GM19193 (cell line): ENCODE results near the gene SPINK6.

Experiments used
- POLR2A ChIP-seq: IDR thresholded peaks from 4 replicates; pipeline ENCODE4 v1.6.1; 2011; ENCODE audit not compliant: insufficient read depth, insufficient read length; ENCODE audit errors: extremely low read depth

The SPINK6 gene

DNA sequence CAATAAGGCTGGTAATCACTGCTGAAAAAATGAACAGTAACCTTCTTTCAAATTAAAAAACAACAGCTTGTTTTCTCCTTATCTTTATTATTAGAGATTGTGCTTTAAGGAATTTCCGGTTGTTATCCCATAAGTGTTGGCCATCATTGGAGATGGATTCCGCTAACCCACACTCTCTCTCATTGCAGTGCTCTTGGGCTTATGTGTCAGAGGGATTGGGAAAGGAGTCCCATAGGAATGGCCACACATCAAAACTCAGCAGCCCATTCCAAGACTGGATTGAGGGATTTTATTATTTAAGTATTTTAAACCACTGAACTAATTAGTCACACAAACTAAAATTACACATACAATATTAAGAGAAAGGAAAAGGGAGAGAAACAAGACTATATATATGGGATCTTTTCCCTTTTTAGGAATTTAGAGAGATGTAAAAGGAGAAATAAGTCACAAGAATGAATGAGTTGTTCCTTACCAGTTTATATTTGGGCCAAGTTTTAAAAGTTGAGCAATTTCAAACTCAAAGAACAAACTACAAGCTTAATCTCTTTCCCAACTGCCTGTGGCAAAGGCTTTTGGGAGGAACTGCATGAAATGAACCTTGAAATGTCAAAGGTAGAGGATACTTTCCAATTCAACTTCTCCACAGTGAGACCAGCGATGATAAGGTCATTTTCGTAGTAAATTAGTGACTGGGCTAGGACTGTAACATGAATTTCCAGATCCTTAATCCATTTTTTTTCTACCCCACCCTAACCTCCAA is 2.4 kb downstream of the SPINK6 start:
- TF ChIP-seq POLR2A, result no peak

DNA sequence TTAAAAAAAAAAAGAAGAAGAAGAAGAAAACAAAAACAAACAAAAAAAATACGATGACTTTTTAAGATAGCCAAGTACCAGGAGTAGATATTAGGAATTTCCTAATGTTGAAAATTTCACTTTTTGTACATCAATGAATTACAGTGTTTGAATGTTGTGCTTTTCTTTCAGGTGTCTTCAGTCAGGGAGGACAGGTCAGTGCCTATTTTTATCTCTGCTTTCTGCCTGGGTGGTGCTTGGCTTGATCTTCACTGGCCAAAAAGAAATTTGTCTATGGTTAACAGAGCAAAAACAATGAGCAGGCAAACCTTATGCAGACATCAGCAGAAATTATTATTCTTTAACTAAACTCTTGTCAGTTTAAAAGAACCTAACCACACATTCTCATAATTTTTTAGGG is 3.0 kb downstream of the SPINK6 start:
- no peak for TF ChIP-seq POLR2A

DNA sequence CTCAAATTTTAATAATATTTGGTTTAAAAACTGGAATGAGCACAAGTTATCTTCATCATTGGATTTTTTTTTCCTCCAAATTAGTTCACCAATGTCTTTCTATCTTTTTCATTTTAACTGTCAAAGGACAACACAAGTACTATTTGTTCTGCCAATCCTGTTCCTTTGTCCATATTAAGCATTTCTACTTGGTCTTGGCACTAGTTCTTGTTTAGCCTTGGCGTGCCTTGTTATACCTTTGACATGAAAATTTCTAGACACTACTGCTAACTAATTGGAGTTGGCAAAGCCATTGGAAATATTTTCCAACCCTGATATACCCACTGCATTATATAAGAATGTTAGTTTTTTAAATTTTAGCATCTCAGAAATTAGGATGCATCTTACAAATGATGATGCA is 3.8 kb downstream of the SPINK6 start:
- no peak for TF ChIP-seq POLR2A

DNA sequence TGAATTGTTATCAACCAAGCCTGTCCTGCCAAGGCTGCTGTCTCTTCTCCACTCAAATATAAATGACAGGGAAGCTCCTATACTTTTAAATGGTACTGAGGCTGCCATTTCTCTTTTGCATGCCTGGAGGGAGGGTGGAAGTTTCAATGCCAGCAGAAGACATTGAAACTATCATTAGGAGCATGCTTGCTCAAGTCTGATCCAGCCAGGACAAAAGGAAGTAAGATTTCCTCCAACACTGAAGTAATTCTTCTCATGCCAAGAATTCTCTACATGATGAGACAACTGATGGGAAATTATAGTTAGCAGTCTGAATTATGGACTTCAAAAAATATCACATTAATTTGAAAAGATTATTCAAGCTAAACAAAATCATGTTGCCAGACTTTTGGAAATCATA is 5.4 kb downstream of the SPINK6 start:
- no peak for TF ChIP-seq POLR2A

DNA sequence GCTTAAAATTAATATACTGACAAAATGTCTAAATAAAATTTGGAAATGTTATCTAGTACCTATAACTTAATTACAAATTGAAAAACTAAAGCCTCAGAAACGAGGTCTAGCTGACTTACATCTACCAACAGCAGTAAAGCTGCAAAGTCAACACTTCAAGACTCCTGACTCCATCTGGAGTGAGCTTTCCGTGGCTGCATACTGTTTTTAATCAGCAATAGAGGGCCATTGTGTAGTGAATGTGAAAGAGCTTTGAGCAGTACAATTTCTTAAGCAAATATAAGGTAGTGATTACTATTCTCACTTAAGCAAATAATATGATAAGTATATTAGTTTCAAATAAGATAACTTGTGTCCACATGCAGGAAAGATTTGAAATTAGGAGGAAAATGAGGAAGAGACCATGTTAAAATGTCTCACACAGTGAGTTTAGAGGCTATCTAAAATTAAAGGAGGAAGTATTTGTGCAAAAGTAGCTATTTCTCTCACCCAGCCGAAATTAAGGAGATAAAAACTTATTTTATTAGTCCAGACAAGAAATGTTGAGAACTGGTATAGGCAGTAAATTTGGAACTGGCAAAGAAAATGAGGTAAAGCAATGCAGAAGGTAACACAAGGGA is 6.4 kb downstream of the SPINK6 start:
- TF ChIP-seq POLR2A, result no peak

DNA sequence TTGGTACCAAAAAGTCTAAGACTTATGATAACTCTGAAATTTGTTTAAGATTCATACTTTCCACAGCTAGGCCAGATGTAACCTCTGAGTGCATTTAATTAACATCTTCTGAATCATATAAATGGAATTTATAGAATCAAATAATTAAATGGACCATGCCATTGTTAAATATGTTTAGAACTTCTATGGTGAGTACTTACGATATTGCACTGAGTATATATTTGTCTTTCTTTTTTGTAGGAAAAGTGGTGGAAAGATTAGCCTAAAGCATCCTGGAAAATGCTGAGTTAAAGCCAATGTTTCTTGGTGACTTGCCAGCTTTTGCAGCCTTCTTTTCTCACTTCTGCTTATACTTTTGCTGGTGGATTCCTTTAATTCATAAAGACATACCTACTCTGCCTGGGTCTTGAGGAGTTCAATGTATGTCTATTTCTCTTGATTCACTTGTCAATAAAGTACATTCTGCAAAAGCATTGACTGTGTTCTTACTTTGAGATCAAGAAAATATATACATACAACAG is 11.9 kb downstream of the SPINK6 start:
- no peak for TF ChIP-seq POLR2A

DNA sequence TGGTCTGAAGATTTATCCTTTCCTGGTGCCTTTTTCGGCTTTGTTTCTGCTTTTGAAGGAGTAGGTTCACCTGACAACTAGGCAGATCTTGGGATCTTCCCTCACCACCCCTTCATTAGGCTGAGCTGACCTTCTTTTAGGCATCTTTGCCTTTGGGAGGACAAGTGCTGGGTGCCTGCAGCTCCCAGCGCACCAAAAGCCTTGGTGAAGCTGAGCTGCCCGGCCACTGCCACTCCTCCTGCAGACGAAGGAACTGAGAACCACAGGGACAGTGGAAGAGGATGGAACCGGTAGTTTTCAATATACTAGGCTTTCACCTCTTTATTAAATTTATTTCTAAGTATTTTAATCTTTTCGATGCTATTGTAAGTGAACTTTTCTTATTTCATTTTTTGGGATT is 18.7 kb downstream of the SPINK6 start:
- TF ChIP-seq POLR2A, result no peak

DNA sequence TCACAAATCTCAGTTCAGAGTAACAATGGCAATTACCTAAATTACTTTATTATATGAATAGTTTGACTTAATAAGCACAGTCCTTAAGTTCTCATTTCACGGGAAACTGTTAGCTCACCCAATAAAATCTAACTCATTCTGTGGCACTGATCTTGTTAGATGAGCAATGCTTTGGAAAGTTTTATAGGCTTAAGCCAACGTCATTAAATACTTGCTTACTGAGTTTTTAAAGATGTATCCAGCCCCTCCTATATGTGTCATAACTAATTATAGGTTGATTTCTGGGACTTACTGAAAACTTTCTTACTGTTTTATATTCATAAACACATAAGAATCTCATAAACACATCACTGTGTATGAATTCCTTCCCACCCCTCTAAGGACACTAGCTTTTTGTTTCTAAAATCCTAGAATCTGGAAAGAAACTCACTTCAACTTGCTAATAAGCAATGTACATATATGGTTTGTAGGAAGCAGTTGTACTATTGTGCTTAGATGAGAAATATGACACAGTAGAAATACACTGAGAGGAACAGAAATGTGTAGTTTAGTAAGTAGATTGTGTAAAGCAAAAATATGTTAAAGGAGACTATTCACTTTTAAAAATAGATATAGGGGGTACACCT is 21.4 kb downstream of the SPINK6 start:
- no peak for TF ChIP-seq POLR2A

DNA sequence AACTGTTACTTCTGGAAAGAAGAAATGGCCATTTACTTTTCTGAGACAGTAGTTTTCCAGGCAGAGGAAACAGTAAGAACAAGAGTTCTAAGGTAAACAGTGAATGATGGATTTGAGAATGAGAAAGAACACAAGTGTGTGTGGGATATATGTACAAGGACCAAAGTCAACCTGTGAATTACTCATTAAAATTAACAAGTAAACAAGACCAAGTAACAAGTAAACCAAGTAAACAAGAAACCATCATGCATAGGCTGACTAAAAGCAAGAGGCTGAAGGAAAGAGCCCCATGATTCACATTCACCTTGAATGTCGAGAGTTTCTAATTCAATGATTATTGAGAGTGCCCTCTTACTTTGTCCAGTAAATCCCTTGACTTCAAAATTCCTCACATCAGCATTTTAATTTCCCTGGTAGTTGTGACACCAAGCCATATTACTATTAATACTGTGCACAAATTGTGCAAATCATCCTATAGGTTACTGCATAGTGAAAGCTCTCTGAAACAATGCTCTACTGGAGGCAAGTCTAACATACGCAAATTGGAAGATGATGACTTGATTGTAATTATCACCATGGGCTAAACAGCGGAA is 25.6 kb downstream of the SPINK6 start:
- no peak for TF ChIP-seq POLR2A

DNA sequence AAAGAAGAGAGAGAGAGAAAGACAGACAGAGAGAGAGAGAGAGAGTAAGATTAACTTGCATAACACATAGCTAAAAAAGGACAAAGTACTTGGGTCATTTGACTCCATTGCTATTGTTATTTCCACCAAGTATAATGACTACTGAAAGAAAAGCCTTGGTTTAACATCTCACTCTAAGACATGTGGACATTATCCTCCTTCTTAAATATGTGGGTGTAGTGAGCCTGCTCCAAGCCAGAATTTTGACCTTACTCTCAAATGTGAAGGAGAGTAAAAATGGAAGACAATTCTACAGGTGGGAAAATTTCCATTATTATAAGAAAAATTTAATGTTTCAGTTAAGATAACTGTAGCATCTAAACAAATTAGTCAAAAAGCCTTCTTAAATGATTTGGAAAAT is 27.0 kb downstream of the SPINK6 start:
- no peak for TF ChIP-seq POLR2A

DNA sequence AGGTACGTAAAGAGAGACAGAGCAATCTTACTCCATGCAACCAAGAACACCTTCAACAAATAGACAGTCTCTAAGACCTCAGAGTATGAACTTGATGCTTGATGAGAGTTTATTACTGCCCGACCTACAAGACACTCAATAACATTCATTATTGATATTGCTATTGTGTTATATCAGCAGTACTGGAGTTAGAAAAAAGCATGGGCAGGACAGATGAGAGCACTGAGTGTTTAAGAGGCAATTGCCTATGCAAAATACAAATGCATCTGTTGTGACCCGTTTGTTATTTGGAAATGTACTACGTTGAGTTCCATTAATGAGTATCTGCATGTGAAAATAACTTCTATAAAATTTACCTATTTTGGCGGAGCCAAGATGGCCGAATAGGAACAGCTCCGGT is 27.4 kb downstream of the SPINK6 start:
- no peak for TF ChIP-seq POLR2A

DNA sequence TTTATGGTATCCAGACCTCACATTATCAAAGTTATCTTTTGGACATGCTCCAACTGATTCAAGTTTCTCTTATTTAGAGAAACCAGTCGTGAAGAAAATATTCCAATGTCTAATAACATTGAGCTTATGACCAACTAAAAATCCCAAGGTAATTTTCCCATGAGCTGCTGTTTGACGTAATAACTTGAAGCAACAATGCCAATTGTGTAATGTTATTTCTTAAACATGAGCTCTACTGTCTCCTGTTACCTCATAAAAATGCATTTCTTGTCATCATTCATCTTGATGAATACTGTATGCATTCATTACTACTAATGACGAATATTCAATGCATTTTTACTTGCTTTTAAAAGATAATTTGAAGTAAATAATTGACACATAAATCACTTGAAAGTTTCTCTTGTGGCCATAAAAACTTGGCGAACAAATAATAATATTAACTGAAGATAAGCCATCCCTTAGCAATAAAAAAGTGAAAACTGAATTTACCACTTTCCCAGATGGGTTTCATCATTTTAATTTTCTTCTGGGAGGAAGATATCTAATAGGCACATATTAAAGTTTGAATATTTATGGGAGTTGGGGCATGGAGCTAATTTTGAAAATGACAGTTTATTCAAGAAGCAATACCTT is 35.1 kb downstream of the SPINK6 start:
- TF ChIP-seq POLR2A, result no peak

DNA sequence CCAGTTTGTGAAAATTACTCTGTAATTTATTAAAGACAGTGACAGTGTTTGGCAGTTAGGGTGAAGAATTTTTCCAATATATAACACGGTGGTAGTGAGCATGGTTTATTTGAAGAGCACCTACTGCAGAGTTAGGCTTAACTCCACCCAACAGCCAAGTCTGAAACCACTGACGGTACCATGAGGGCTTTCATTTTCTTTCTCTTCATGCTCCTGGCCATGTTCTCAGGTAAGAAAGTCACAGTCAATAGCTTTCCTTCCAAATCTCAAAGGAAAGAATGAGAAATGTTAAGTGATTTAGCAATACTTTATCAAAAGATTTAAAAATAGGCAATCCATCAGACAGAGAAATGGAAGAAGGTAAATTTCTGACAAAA is 35.6 kb downstream of the SPINK6 start, which contains the start of gene MARCOL:
MARCOL (plus strand) TSS at position 108 of the 377 bp plus-strand sequence; CDS start at position 181, 73 bp downstream.
- no peak for TF ChIP-seq POLR2A

DNA sequence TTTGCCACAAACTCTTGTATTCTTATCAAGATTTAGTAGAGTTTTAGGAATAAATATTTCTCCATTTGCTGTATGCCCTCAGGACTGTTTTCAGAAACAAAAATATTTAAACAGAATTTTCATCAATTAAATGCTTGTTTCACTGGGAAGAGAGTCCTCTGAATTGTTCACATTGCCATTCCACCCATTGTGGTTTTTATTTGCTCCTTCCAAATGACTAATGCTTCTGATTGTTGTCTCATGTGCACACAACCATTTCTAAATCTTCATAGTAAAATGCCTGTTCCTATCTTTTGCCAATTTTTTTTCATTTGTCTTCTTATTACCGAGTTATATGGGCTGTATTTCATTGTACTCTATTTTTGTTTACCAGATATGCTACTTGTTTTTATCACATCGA is 46.1 kb downstream of the SPINK6 start:
- no peak for TF ChIP-seq POLR2A

DNA sequence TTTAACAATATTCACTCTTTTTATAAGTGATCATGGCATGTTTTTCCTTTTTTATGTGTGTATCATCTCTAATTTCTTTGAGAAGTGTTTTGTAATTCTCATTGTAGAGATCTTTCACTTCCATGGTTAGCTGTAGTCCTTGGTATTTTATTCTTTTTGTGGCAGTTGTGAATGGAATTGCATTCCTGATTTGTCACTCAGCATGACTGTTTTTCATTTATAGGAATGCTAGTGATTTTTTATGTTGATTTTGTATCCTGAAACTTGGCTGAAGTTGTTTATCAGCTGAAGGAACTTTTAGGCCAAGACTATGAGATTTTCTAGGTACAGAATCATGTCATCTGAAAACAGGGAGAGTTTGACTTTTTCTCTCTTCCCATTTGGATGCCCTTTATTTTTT is 52.6 kb downstream of the SPINK6 start:
- TF ChIP-seq POLR2A, result no peak
